UCSD-AML1 (cell line): ENCODE results near the gene SLC9A7.

Experiments used
- DNase-seq: peaks from one replicate; lab custom pipeline; 2025; ENCODE audit not compliant: unreplicated experiment; lab: John Stamatoyannopoulos, UW

Gene SLC9A7

DNA sequence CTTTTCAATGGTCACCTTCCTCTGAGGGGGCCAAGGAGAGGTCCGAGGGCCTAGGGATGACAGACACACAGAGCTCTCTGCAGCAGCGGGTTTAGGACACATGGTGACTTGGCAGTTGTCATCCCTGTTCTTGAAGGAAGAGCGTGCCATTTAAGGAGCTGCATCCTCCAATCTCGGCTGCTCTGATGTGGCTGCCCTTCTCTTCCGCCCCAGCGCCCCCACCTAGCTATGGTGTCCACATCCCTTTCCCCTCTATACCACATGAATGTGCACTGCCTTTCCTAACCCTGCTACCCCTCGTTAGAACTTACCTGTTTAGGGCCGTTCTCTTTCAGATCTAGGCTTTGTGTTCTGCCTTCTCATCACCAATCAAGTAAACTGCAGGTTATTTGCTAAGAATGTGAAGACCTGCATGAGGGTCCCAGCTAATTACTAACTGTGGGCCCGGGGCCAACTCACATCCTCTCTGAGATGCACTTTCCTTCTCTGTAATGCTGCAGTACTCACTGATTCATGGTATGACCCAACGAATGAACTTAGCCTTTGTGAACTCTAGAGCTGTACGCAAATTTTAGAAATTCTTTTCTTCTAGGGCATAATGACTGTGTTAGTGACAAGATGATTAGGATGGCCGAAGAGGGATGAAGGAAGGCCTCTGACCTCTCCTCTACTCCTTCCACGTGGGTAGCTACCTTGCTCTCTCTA lies 147.1 kb downstream of the SLC9A7 start:
- no peak for DNase-seq

DNA sequence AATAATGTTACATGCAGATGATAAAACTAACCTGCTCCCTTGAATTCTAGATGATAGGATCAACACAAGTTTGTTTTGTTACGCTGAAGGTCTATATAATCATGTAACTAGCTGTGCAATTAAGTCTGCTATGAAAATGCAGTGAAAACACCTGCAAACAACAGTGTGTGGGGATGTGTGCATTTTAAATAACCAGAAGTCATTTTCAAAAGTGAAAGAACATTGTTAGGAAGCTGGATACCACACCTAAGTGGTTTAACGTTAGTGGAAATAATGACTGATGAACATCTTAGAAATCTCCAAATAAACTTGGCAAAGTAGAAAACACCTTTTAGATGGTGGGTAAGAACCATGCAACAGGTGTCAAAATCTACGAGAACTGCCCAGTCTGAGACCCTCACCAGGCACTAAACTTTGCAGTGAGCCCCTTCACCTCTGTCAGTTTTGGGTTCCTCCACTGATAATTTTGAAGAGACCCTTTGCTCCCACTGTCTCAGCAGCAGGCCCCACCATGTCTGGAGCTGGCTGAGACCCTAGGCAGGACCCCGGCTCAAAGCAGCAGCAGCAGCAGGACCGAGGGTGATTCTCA lies 148.8 kb downstream of the SLC9A7 start:
- DNase-seq = no peak

DNA sequence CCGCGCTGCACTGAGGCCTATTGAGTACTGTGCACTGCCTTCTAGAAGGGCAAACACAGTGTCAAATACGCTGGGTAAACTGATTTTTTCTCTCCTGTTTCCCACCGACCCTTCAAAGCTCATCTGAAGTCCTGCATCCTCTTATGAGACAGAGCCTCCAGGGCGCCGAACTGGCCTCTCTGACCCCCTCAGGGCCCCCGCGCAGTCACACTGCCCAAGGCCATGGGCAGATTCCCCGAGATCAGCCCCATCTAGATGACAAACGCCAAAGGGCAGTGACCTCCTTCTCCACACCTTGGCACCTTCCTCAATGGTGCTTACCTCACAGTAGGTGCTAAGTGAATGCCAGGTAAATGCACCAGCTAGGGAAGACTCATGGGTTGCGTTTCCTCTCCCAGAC lies 151.0 kb downstream of the SLC9A7 start:
- no peak for DNase-seq

DNA sequence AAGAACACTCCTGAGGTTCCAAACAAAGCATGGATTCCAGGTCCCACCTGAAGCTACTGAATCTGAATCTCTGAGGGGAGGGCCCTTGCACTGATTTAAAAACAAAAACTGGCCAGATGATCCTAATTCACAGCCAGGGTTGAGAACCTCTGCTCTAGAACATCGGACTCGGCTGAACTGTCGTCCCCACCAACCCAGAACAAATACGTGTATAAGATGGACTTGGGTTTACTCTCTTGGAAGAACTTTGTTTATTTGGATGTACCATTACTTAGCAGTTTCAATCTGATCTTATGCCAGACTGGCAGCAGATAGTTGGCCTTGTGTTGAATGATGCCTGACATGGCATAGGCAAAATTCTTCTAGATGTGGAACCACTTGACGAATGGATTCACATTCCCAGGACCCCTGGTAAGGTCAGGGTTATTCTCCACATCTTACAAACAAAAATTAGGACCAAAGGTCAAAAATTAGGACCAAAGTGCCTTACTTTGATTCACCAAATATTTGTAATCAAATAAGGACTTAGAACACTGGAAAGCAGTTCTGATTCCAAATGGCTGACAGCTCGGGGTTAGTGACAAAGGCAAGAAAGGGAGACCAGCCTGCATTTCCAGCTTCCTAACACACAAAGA lies 156.3 kb downstream of the SLC9A7 start:
- no peak for DNase-seq

DNA sequence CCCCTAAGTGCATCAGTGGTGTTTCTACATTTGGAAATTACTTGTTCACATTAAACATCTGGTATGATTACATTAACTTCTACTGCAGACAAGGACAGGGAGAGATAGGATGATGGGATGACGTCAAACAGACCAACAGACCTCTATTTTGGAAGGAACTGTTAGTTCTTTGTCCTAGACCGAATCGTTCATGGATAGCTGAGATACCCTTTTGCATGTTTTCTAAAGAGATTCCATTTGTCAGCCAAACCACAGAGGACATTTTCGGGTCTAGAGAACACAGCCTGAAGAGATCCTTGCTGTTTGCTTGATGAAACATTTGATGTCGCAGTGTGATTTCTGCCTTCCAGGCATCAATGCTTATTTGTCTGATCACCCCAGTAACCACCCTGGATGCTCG lies 157.6 kb downstream of the SLC9A7 start:
- DNase-seq = no peak

DNA sequence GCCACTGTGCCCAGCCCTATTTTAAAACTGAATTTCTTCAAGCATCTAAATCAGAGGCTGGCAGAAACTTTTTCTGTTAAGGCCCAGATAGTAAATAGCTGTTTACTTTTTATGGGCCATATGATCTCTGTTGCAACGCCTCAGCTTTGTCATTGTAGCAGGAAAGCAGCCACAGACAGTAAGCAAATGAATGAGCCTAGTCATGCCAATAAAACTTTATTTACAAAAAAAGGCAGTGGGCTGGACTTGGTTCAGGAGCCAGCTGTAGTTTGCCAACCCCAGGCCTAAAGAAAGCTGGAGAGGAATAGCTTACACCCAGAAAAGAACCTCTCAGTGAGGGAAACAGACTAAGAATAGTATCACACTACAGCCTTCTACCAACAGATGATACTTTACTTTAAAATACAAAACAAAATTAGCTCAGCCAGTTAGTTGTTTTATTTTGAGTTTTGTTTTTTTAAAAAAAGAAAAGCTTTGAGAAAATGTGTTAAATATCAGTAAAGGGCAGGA lies 159.8 kb downstream of the SLC9A7 start:
- DNase-seq = no peak

DNA sequence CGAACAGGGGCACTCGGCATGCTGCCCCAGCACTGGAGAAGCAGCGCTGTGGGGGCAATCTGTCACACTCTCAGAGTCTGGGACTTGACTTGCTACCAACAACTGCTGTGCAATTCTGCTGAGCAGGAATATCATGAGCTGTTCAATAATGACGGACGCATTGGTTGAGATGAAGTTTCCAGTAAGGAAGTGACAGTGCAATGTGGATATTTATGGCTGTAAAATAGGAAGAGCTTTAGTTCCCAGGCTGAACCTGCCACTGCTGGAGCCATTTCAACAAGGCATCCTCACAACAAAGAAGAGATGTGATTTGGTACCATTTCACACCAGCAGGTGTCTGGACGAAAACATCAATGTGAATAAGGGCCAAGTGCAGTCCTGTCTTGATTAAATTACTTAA lies 161.1 kb downstream of the SLC9A7 start:
- no peak for DNase-seq

DNA sequence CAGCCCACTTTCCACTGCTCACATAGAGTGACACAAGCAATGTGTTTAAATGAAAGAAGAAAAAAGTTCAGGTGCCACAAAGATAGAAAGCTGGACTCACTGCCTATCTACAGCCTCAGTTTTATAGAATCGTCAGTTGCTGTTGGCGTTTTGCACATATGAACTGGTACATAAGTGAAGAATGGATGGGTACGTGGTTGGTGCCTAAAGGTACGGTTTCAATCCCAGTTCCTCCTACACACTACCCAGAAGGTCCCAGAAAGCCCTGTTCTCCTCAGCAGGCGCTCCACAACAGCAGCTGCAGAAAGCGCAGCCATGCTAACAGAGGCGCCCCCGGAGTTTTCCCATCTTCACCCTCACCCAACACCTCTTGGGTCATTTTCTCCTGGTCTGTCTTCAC lies 161.7 kb downstream of the SLC9A7 start:
- DNase-seq = no peak

DNA sequence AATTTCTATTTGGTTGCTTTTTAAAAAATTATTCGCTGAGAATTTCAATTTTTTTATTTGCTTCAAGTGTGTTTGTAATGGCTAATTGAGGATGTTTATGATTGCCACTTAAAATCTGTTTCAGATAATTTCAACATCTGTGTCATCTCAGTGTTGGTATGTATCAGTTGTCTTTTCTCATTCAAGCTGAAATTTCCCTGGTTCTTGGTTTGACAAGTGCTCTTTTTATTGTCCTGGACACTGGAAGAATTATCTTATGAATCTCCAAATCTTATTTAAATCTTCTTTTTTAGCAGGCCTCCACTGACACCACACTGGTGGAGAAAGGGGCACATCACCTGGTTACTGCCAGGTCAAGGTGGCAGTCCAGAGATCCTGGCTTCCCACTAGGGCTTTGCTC lies 163.8 kb downstream of the SLC9A7 start:
- no peak for DNase-seq

DNA sequence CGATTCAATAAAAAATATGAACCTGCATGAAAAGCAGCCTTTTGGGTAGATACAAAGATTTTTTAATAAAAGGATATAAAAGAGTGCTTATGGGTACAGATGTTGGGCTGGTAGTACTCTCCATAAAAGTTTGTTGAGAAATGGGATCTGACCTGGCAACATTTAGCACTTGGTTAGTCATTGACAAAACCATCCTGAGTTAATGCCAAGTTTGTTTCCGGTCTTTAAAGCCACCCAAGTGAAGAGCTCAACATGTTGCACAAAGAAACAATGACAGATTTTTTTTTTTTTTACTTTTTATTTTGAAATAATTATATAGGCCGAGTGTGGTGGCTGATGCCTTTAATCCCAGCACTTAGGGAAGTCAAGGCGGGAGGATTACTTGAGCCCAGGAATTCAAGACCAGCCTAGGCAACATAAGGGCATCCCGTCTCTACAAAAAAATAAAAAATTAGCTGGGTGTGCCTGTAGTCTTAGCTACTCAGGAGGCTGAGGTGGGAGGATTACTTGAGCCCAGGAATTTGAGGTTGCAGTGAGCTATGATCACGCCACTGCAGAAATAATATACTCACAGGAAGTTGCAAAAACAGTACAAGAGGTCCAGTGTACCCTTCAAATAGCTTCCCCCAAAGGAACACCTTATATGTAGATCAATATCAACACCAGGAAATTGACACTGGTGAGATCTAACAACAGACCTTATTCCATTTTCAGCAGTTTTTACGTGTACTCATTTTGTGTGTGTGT lies 168.8 kb downstream of the SLC9A7 start:
- no peak for DNase-seq

DNA sequence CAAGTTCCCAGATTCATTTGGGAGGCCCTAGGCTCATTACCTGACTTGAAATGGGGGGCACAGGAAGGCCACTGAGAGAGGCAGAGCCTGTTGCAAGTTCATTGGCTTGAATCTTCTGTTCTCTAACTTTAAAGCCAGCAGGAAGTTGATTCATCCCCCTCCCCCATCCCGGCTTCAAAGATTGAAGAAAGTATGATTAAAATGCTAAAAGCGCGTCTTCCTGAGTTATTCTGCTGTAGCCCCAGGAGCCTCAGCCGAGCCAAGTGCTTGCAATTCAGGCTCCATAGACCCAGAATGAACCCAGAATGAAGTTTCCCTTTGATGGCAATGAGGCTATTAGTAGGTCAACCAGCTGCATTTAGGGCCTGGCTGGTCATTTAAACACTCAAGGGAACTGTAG lies 170.7 kb downstream of the SLC9A7 start:
- no peak for DNase-seq

DNA sequence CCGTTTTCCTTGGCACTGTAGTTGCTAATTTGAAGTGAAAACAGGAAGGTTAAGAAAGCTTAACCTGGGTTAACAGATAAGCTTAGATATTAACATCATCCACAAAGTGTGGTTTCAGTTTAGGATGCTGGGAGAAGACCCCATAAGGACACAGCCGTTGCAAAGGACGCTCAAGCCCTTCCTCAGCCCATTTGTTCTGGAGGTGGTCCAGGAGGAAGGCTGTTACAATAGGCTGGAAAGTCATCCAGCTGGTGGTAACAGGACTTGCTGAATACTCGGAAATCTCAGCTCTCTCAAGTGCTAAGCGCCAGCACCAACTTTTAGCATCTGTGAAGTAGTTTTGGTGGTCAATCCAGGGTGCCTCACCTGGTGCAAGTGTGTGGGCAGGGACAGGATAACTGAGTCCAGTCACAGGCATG lies 171.2 kb downstream of the SLC9A7 start:
- no peak for DNase-seq

DNA sequence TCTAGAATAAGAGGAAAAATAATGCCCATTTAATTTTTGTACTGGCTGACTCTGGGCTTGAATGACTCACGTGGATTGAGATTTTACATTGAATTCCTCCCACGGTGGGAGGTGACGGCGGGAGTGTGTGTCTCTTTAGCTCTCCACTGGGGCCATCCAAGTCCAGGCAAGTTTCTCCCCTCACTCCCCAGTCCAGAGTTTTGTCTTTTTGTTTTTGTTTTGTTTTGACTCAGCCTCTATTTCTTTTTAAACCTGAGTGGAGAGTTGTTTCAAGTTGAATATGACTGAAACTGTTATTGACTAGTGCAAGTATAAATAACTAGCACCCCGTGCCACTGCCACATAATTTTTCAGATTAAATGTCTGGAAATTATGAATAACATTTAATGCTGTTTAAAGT lies 171.8 kb downstream of the SLC9A7 start:
- no peak for DNase-seq

DNA sequence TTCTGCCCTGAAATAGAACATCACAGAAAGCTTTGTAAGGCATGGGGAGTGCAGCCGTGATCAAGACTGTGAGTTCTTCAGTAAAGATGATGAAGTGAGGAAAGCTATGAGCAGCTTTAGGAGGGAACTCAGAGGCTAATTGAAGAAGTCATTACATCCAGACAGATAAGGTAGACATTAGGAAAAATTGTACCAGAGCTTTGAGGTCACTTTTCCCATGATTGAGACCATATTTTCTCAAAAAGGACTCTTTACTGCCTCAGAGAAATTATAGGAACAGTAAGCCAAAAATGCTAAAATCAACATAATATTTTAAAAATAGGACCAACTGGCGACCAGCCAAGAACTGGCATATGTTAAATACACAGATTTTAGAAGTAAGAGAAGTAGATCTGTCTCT lies 174.2 kb downstream of the SLC9A7 start:
- no peak for DNase-seq

DNA sequence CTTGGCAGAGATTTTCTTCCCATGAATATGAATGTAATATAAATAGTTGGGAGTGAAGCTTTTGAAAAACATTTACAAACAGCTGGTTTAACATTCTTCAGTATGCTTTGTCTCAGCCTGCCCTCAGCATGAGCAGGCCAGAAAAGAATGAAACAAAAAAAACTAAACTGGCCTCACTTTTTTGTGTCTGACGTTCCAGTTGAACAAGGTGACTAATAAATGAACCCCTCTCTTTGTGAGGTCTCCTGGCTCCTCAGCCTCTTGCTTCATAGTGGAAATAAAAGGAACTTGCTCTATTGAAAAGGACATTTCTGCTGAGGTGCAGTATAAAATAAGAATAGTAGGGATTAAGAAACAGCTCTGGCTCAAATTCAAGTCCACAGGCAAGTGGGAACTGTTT lies 176.0 kb downstream of the SLC9A7 start:
- no peak for DNase-seq

DNA sequence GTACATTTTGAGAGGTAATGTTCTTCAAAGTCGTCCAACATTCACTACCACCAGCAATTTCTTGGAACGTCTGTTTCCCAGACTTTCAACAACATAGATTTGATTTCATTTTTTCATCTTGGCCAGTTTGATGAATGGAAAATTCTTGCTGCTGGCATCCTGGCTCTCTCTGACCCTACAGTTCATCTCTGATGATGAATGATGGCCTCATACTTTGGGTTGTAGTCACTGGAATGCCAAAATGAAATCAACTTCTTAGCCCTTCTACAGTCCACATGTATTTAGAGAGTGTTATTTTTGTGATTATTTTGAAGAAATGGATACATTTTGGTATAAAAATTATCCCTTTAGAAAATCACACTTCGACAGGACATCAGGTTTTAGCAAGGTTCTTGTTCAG lies 176.6 kb downstream of the SLC9A7 start:
- no peak for DNase-seq

DNA sequence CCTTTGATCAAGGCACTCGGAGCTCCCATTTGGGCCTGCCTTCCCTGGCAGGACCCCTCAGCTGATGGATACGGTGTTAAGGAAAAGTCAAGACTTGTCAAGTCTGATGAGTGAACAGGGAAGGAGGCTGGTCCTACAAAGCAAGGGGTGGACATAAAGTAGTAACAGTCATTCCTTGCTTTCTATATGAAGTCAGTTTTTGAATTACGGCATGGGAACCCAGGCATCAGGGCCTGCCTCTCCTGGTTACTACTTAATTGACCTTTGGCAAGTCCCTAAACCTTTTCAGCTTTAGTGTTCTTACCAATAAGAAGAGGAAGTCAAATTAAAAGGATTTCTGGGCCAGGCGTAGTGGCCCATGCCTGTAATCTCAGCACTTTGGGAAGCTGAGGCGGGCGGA lies 178.3 kb downstream of the SLC9A7 start:
- DNase-seq = no peak

DNA sequence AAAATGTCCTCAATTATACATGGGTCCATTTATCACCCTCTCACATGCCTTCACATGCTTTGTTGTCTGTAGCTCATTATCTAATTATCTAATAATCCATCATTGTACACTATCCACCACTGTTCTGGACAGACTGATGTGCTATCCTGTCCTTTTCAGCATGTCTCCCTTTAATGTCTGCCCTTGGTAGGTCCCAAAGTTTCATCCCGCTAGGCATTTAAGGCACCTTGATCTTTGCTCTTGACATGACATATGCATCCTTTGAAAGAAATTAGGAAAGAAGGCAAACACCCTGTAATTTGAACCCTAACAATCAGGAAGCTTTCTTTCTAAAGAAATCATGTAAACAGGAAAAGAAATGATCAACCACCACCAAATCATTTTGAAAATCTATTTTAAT lies 179.7 kb downstream of the SLC9A7 start:
- DNase-seq = no peak

DNA sequence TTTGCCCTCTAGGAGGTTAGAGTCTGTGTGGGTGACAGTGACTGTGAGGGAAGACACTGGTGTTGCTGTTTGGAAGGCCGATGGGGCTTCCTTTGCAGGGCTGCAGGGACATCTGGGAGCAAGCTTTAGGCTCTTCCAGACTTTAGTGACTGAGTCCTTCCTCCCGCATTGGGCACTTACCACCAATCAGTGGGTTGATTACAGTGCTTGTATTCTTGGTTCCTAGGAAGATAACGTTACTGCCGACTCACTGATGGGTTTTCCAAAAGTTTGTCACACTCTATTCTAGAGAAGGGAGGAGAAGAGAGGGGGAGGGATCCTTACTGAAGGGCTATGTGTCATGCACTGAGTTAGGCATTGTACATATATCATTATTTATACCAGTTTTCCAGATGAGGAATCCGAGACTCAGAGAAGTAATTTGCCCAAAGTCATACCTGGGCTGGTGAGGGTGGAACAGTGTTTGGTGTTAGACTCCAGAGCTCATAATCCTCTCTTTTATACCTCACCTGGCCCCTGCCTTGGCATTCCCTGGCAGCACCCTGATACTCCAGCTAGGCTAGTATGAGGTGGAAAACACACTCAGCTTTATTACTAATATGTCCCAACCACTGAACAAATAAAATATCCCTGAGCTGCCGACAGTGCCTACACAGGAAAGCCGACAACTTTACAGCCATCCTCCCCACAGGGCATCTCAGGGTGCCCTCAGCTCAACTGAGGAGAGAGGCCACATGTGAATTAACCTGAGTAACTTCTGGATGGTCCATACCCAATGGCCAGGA lies 181.5 kb downstream of the SLC9A7 start:
- DNase-seq = no peak

DNA sequence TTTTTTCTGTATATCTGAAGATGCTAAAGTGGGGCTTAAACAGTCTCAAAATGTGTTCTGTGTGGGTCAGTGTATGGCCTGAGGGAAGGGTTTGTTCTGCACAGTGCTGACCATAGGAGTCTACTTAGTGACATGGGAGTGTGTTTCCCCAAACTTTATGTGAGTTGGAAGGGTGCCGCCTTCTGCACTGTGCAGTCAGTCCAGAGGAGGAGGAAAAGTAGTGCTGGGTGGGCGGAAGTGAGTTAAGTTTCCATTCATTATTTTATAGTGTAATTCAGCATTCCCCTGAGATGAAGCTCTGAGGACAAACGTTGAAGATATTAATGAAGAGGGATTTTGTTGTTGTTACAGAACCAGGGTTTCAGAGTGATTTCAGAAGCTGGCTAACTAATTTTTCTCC lies 182.5 kb downstream of the SLC9A7 start:
- no peak for DNase-seq

DNA sequence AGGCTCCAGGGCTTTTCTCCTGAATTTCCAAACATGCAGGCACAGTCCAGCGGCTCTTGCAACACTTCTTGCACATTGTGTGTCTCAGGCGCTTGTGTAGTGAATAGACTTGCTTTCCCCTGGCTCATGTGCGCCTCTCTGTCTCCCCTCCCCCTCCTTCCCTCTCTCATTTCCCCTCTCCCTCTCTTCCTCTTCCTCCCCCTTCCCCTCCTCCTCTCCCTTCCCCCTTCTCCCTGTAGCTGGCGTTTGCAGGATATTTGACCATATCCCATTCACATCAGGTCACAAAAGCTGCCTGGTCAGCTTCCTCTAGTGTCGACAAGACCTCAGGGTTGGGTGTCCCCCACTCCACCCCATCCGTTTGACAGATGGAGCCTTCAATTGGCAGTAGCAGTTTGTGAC lies 182.9 kb downstream of the SLC9A7 start:
- DNase-seq = peak; percentile 25
